K562 (cell line): Measurements from ENCODE around the gene PCLAF. TPM values are rescaled to one million over a fixed set of nuclear protein-coding genes. Genes with fewer than 3 reads are reported as not detected.

Source experiments
- ATAC-seq: fragments of 200-7000 bp; cut with Tn5 transposase; 3 replicates; pipeline ENCODE4 v1.9.1; 2020; ENCODE audit warnings: moderate library complexity
- BruUV-seq: library from RNA; stranded (reverse); fragments of 400-500 nt; replicated peaks from 2 replicates; lab custom pipeline; 2021; lab: Mats Ljungman, UMichigan
- CTCF ChIA-PET: fragments of 300-600 bp; formaldehyde crosslinking; extraction: SDS; loops from one replicate; lab custom pipeline; 2021; ENCODE audit warnings: low intra/inter-chr PET ratio; lab: Yijun Ruan, JAX
- POLR2A ChIA-PET: fragments of 300-600, 350-650 bp; sonication (Branson Sonifier 250); formaldehyde crosslinking; extraction: SDS; loops from one replicate; lab custom pipeline; 2021; ENCODE audit warnings: antibody characterized with exemption, inconsistent platforms; lab: Yijun Ruan, JAX
- DNase-seq, 4 experiments: peaks; one replicate each; pipeline versions ENCODE4 v3.0.0 to v3.0.0-alpha.2; 2011 to 2018; ENCODE audit warnings: low spot score in 3 of 4, mixed read lengths in 3 of 4; ENCODE audit errors: extremely low read depth in 1 of 4
- FAIRE-seq: peaks from 2 replicates; lab custom pipeline; 2011; peaks lifted over from hg19 to GRCh38; lab: Jason Lieb, UNC
- H2AFZ ChIP-seq: 2 replicates; pipeline ENCODE4 v1.6.0; 2011; ENCODE audit warnings: low read depth, low read length, control low read depth, inconsistent platforms
- H3K27ac ChIP-seq: fragments of 200-600 bp; 3 replicates; pipeline ENCODE4 v1.8.0; 2011; ENCODE audit warnings: low read depth, mild to moderate bottlenecking, control low read depth, inconsistent platforms, low read length, moderate library complexity, mixed read lengths; ENCODE audit errors: extremely low read depth
- H3K27me3 ChIP-seq, 2 experiments: fragments of 300-600 bp in 1 of 2; 2 replicates in 1 of 2; 3 replicates in 1 of 2; pipeline versions ENCODE4 v1.6.0 to v1.8.0; 2011; ENCODE audit warnings: inconsistent platforms in 2 of 2, low read length in 2 of 2, mild to moderate bottlenecking in 1 of 2, mixed read lengths in 1 of 2, moderate library complexity in 1 of 2; ENCODE audit not compliant: control insufficient read depth in 2 of 2, insufficient read depth in 2 of 2
- H3K36me3 ChIP-seq: fragments of 300-600 bp; 3 replicates; pipeline ENCODE4 v1.8.0; 2011; ENCODE audit warnings: mild to moderate bottlenecking, low read length, inconsistent platforms; ENCODE audit not compliant: control insufficient read depth, insufficient read depth
- H3K4me1 ChIP-seq, 2 experiments: fragments of 200-600 bp in 1 of 2; replicated peaks in 1 of 2; 2 replicates in 1 of 2; 3 replicates in 1 of 2; pipeline versions ENCODE4 v1.5.1 to v1.8.0; 2011; ENCODE audit warnings: inconsistent platforms in 2 of 2, low read length in 2 of 2, mild to moderate bottlenecking in 1 of 2, mixed read lengths in 1 of 2, moderate library complexity in 1 of 2; ENCODE audit not compliant: control insufficient read depth in 2 of 2, insufficient read depth in 2 of 2
- H3K4me2 ChIP-seq: 2 replicates; pipeline ENCODE4 v1.6.1; 2011; ENCODE audit warnings: low read length, control low read depth, inconsistent platforms, mixed read lengths; ENCODE audit not compliant: insufficient read depth
- H3K4me3 ChIP-seq: fragments of 200-600 bp; sonication (generic), shearing (Covaris generic); 2 replicates; pipeline ENCODE4 v1.5.1; 2016; ENCODE audit warnings: control low read depth, inconsistent platforms
- H3K79me2 ChIP-seq: fragments of 200-600 bp; 3 replicates; pipeline ENCODE4 v1.8.0; 2011; ENCODE audit warnings: low read length, inconsistent platforms; ENCODE audit not compliant: control insufficient read depth, insufficient read depth
- H3K9ac ChIP-seq, 2 experiments: 2 replicates each; pipeline versions ENCODE4 v1.6.0 to v1.6.1; 2011; ENCODE audit warnings: low read depth in 2 of 2, low read length in 2 of 2, control low read depth in 1 of 2, inconsistent platforms in 1 of 2, mild to moderate bottlenecking in 1 of 2, mixed read lengths in 1 of 2; ENCODE audit not compliant: insufficient read depth in 1 of 2
- H3K9me1 ChIP-seq: one replicate; pipeline ENCODE4 v1.6.0; 2011; ENCODE audit warnings: inconsistent platforms, mild to moderate bottlenecking, low read length, moderate library complexity; ENCODE audit not compliant: control insufficient read depth, insufficient read depth
- H3K9me3 ChIP-seq: replicated peaks from 2 replicates; pipeline ENCODE4 v1.5.1; 2011; ENCODE audit warnings: low read depth, low read length, inconsistent platforms; ENCODE audit not compliant: control insufficient read depth, insufficient read depth
- H4K20me1 ChIP-seq: replicated peaks from 2 replicates; pipeline ENCODE4 v1.6.1; 2011; ENCODE audit warnings: low read length, inconsistent platforms, mixed read lengths; ENCODE audit not compliant: control insufficient read depth, insufficient read depth
- EGR1 ChIP-seq: fragments of 450-650 bp; conservative IDR thresholded peaks from 2 replicates; pipeline ENCODE4 v1.6.1; 2017; ENCODE audit warnings: mild to moderate bottlenecking
- ETV1 ChIP-seq: fragments of 450-650 bp; conservative IDR thresholded peaks from 2 replicates; pipeline ENCODE4 v1.6.1; 2016; ENCODE audit warnings: missing genetic modification characterization, control low read depth, low read depth, missing compliant biosample characterization
- FOXJ3 ChIP-seq: sonication (generic); formaldehyde crosslinking; IDR thresholded peaks from 2 replicates; pipeline ENCODE4 v1.4.0; 2020; ENCODE audit warnings: mild to moderate bottlenecking, missing genetic modification reagents
- GABPA ChIP-seq: fragments of 200-800 bp; sonication (Bioruptor generic); conservative IDR thresholded peaks from 2 replicates; pipeline ENCODE4 v1.6.1; 2016; ENCODE audit warnings: low read depth, missing genetic modification characterization, missing compliant biosample characterization
- HOXB6 ChIP-seq: fragments of 250-450 bp; sonication (Bioruptor Pico); IDR thresholded peaks from 2 replicates; pipeline ENCODE4 v1.5.1; 2022; ENCODE audit warnings: mild to moderate bottlenecking, borderline replicate concordance
- SAFB ChIP-seq: fragments of 200-400 bp; formaldehyde crosslinking; IDR thresholded peaks from 2 replicates; pipeline ENCODE4 v1.6.1; 2017; ENCODE audit warnings: low read depth, low read length, borderline replicate concordance
- SAP30 ChIP-seq: fragments of 200-600 bp; sonication (generic); IDR thresholded peaks from 2 replicates; pipeline ENCODE4 v1.6.1; 2012; ENCODE audit warnings: borderline replicate concordance, low read depth, mild to moderate bottlenecking, moderate library complexity, low read length, control low read depth, inconsistent platforms; ENCODE audit not compliant: insufficient read depth, poor library complexity, severe bottlenecking
- SIN3A ChIP-seq, 2 experiments: fragments of 150-350 bp in 1 of 2; IDR thresholded peaks; 2 replicates each; pipeline ENCODE4 v1.6.1; 2011 to 2016; ENCODE audit warnings: borderline replicate concordance in 2 of 2, low read depth in 2 of 2, low read length in 2 of 2, mild to moderate bottlenecking in 2 of 2, moderate library complexity in 2 of 2; ENCODE audit not compliant: control insufficient read depth in 1 of 2
- SMARCA4 ChIP-seq: fragments of 450-650 bp; IDR thresholded peaks from 2 replicates; pipeline ENCODE4 v1.6.1; 2016
- SMARCE1 ChIP-seq: fragments of 450-650 bp; IDR thresholded peaks from 2 replicates; pipeline ENCODE4 v1.7.1; 2016; ENCODE audit warnings: mild to moderate bottlenecking
- ZFX ChIP-seq: sonication (generic); formaldehyde crosslinking; IDR thresholded peaks from 2 replicates; pipeline ENCODE4 v1.8.0; 2022; ENCODE audit warnings: mild to moderate bottlenecking, missing genetic modification reagents, moderate library complexity
- ZNF830 ChIP-seq: fragments of 250-450 bp; sonication (Bioruptor Pico); IDR thresholded peaks from 2 replicates; pipeline ENCODE4 v1.5.0; 2021; ENCODE audit warnings: mild to moderate bottlenecking
- WGBS: fragments of 100-300 bp; shearing (Covaris generic); methylation state at CpG from one replicate; pipeline ENCODE4 v1.1.6; 2016; ENCODE audit warnings: low coverage, mixed read lengths; ENCODE audit not compliant: insufficient coverage; ENCODE audit errors: missing lambda C conversion rate; 5-methylcytosine and 5-hydroxymethylcytosine counted together
- in situ Hi-C: fragments of 300-500 bp; cut with MboI; formaldehyde crosslinking; loops from 4 replicates; pipeline ENCODE4 v1.15.0; 2018; ENCODE audit warnings: inconsistent platforms, mixed read lengths
- intact Hi-C: fragments of 100-400 bp; cut with micrococcal nuclease; formaldehyde crosslinking; loops from 2 replicates; pipeline ENCODE4 v1.14.2; 2022
- polyA plus RNA-seq, 8 experiments: library from polyadenylated mRNA; depleted of rRNA in 4 of 8; stranded (reverse) in 5 of 8; unstranded in 3 of 8; fragments of >200 nt; fragmentation: Nextera tagmentation in 2 of 8; fragmentation: Illumina TruSeq in 1 of 8; extraction: Ambion mirVana in 2 of 8; extraction: Trizol in 1 of 8; gene quantifications; 2 replicates each; pipeline versions ENCODE4 v1.2.1 to v1.2.3, GENCODE V29; 2011 to 2014; ENCODE audit warnings: inconsistent platforms in 1 of 8, missing spikeins in 1 of 8
- total RNA-seq, 7 experiments: library from RNA; depleted of rRNA in 6 of 7; stranded (reverse); fragments of >200 nt in 6 of 7; fragmentation: Illumina TruSeq in 2 of 7; extraction: Trizol in 2 of 7; gene quantifications; 2 replicates each; pipeline versions ENCODE4 v1.2.1 to v1.2.3, GENCODE V29; 2011 to 2021; ENCODE audit warnings: low replicate concordance in 1 of 7
- TF ChIP-seq, protein P1 (sequence below): sonication (generic); formaldehyde crosslinking; IDR thresholded peaks from 2 replicates; pipeline ENCODE4 v1.8.0; 2023; ENCODE audit warnings: missing genetic modification reagents, mild to moderate bottlenecking, borderline replicate concordance

The PCLAF gene
- total and polyA plus RNA-seq, 9 of the 15 experiments (the other 6 are each of a cell fraction or from before 2014, with no cell fraction given), result 112 to 881 (median 360) TPM

DNA sequence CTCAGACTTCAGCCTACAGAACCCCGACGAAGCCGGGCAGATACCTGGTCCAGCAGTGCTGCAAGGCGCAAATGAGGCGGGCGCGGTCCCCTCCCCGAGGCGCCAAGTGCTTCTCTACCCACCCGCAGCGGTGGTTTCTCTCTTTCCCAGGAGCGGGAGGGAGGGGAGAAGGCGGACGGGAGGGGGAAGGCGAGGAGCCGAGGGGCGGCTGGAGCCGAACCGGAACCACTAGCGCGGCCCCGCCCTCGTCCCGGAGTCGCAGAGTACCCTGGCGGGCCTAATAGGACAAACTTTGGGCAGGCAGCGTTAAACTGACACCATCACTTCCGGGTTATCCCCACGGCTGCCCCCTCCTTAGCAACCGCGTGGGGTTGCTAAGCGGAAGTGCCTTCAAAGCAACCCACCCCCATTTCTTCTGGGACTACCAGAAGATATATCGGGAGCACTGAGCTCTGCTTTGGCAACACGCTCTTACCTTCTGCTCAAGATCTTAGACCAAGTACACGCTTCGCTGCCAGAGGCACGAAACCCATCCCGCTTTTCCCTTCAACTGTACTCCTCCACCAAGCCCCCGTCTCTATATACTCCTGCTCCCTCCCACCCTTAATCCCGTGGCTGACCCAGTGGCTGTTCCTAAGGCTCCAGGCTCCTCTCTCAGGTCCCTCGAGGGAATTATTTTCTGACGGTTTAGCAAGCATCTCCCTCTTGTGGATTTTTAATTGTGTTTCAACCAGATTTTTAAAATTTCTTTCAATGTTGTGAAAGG, 25.1 kb downstream of the PCLAF start, which contains the start of gene CSNK1G1 (continued):
- TF ChIP-seq, protein P1, sequence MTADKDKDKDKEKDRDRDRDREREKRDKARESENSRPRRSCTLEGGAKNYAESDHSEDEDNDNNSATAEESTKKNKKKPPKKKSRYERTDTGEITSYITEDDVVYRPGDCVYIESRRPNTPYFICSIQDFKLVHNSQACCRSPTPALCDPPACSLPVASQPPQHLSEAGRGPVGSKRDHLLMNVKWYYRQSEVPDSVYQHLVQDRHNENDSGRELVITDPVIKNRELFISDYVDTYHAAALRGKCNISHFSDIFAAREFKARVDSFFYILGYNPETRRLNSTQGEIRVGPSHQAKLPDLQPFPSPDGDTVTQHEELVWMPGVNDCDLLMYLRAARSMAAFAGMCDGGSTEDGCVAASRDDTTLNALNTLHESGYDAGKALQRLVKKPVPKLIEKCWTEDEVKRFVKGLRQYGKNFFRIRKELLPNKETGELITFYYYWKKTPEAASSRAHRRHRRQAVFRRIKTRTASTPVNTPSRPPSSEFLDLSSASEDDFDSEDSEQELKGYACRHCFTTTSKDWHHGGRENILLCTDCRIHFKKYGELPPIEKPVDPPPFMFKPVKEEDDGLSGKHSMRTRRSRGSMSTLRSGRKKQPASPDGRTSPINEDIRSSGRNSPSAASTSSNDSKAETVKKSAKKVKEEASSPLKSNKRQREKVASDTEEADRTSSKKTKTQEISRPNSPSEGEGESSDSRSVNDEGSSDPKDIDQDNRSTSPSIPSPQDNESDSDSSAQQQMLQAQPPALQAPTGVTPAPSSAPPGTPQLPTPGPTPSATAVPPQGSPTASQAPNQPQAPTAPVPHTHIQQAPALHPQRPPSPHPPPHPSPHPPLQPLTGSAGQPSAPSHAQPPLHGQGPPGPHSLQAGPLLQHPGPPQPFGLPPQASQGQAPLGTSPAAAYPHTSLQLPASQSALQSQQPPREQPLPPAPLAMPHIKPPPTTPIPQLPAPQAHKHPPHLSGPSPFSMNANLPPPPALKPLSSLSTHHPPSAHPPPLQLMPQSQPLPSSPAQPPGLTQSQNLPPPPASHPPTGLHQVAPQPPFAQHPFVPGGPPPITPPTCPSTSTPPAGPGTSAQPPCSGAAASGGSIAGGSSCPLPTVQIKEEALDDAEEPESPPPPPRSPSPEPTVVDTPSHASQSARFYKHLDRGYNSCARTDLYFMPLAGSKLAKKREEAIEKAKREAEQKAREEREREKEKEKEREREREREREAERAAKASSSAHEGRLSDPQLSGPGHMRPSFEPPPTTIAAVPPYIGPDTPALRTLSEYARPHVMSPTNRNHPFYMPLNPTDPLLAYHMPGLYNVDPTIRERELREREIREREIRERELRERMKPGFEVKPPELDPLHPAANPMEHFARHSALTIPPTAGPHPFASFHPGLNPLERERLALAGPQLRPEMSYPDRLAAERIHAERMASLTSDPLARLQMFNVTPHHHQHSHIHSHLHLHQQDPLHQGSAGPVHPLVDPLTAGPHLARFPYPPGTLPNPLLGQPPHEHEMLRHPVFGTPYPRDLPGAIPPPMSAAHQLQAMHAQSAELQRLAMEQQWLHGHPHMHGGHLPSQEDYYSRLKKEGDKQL (CRISPR knock-in tag), result no peak

DNA sequence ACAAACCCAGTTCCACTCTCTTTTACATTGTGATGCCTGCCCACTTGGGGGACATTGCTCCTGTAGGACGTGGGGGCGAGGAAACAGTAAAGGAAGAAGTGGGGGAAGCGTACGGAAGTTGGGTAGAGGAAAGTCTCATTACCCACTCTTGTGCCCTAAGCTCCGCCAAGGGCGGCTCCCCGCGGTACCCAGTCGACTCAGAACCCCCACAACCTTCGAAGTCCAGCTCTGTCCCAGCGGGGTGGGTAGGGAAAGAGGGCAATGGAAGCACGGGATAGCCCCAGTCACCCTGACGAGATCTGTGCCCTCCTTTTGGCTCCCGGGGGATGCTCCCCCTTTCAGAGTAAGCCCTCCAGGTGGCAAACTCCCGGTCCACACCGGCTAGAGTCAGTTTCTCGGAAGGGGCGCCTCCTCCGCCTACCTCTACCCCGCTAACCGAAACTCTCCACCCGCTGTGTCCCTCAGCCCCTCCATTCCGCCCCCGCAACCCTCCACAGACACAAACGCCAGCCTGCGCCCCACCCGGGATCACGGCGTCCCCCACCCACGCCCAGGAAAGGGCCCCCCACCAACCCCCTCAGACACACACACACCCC, 25.8 kb downstream of the PCLAF start:
- FAIRE-seq (no peak), ATAC-seq (peak; percentile 57), DNase-seq (peak in 3 of 4 experiments; percentile 25 to 62 (median 49))
- ChIA-PET CTCF (interaction anchor here (0.6 to 2.0 kb wide), 4 partner anchors 138 to 298 kb away, joined by 3 to 22 read pairs (median 4); no protein-coding TSS in a partner anchor), POLR2A (interaction anchor here (0.5 to 2.2 kb wide), 6 partner anchors 8 to 904 kb away, joined by 3 to 9 read pairs (median 4); partner anchors contain the start of gene PPIB)
- 2% methylated on average over 19 of the region's 30 CpGs for WGBS
- peaks cover 7 to 13% of the 10 kb centered on the region in 2 experiments; a peak in 4 of 5 replicates for H3K4me1 ChIP-seq
- intact Hi-C loops (no loop called here), in situ Hi-C loops (loop anchor here (10.0 kb wide), 1 partner anchor 151 kb away; no protein-coding TSS in a partner anchor)
- H3K27ac ChIP-seq, result peak overlapping the region; percentile 77
- peaks cover 12% of the 10 kb centered on the region; the same call in 2 of the 3 replicates for H3K36me3 ChIP-seq
- no peaks in the 10 kb centered on the region for H3K9me1 ChIP-seq
- BruUV-seq, result TSS peak; percentile 68
- H3K9me3 ChIP-seq, result no peaks in the 10 kb centered on the region
- H4K20me1 ChIP-seq, result no peaks in the 10 kb centered on the region
- peak overlapping the region; percentile 80 to 95 for H3K9ac ChIP-seq
- no peaks in the 10 kb centered on the region for H3K27me3 ChIP-seq
- H3K79me2 ChIP-seq, result peaks cover 26% of the 10 kb centered on the region
- H2AFZ ChIP-seq, result peak overlapping the region; percentile 77
- peak overlapping the region; percentile 82 for H3K4me3 ChIP-seq
- H3K4me2 ChIP-seq, result peak overlapping the region; percentile 88
- TF ChIP-seq SIN3A (IDR thresholded peaks at IDR 0.05; ENCODE audit: borderline replicate concordance in 2 of 2, control insufficient read depth in 1 of 2, low read depth in 2 of 2, low read length in 2 of 2) (peak in 1 of 2 experiments; percentile 16; a peak in 1 of 4 replicates), SMARCA4 (peak; percentile 27; the same call in 1 of the 2 replicates), HOXB6 (CRISPR knock-in tag) (no peak), EGR1 (peak; percentile 84), ZFX (CRISPR knock-in tag) (peak; percentile 25; the same call in 1 of the 2 replicates), ETV1 (tag) (no peak), SAFB (peak; percentile 44; the same call in 1 of the 2 replicates), FOXJ3 (CRISPR knock-in tag) (no peak), ZNF830 (no peak), SMARCE1 (0 out of 2 replicates have a peak, but pooled peaks have one; percentile 33), GABPA (tag) (0 out of 2 replicates have a peak, but pooled peaks have one; percentile 32), SAP30 (peak; percentile 31)
